ENCODE data around the gene GOSR1. TPM values are rescaled to one million over a fixed set of nuclear protein-coding genes. Genes with fewer than 3 reads are reported as not detected.
"Not testable (repeated sequence)": the region's sequence is repeated elsewhere in the genome, so short reads cannot be mapped to it uniquely, and the experiment has no call there.

The GOSR1 gene
- total RNA-seq, 1 donor from 2014 or later: 53.6 TPM

DNA sequence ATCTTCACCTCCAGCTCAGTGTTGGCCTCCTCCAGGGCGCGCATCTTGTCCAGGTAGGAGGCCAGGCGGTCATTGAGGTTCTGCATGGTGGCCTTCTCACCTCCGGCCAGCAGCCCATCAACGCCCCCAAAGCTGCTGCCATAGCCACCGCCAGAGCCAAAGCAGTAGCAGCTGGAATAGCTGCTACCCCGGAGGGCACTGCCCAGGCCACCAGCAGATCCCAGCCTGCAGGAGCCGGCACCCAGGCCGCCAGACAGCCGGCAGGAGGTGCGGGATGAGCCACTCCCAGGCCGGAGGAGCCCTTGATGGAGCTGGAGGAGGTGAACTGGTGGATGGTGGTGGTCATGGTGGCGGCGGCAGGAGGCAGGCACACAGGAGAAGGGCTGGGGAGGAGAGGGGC lies 94.2 kb downstream of the GOSR1 start:
- H3K4me1 Mint-ChIP-seq (ENCODE audit: low read depth); intact Hi-C loops (cut with micrococcal nuclease); H3K9me3 Mint-ChIP-seq; H3K27me3 Mint-ChIP-seq (ENCODE audit: low read depth); H3K27ac Mint-ChIP-seq; DNase-seq (ENCODE audit: low spot score); H3K4me3 Mint-ChIP-seq (ENCODE audit: low read depth); H3K36me3 Mint-ChIP-seq (ENCODE audit: low read depth): not testable (repeated sequence)

DNA sequence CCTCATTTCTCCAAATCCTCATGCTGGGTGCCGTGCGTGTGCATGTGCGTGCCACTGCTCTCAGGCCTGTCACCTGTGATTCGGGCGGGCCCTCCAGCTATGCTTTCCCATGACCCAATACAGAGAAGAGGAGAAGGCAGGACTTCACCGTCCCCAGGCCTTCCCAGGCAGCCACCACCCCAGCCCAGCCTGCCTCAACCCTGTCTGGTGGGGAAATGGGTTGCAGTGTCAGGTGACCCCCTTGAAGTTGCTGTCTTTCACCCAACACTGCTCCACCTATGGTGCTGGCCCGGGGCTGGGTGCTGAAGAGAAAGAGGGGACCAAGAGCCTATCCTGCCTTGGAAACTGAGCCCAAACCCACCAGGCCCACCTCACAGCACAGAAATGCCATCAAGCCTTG lies 94.7 kb downstream of the GOSR1 start:
- Mint-ChIP-seq H3K4me1 (ENCODE audit: low read depth) (no peaks in the 10 kb centered on the region), H3K9me3 (no peaks in the 10 kb centered on the region), H3K27ac (no peak overlapping the region), H3K36me3 (ENCODE audit: low read depth) (no peaks in the 10 kb centered on the region), H3K27me3 (ENCODE audit: low read depth) (no peaks in the 10 kb centered on the region), H3K4me3 (ENCODE audit: low read depth) (no peak overlapping the region)
- no peak for DNase-seq (ENCODE audit: low spot score)
- intact Hi-C loops (cut with micrococcal nuclease): no loop called here

DNA sequence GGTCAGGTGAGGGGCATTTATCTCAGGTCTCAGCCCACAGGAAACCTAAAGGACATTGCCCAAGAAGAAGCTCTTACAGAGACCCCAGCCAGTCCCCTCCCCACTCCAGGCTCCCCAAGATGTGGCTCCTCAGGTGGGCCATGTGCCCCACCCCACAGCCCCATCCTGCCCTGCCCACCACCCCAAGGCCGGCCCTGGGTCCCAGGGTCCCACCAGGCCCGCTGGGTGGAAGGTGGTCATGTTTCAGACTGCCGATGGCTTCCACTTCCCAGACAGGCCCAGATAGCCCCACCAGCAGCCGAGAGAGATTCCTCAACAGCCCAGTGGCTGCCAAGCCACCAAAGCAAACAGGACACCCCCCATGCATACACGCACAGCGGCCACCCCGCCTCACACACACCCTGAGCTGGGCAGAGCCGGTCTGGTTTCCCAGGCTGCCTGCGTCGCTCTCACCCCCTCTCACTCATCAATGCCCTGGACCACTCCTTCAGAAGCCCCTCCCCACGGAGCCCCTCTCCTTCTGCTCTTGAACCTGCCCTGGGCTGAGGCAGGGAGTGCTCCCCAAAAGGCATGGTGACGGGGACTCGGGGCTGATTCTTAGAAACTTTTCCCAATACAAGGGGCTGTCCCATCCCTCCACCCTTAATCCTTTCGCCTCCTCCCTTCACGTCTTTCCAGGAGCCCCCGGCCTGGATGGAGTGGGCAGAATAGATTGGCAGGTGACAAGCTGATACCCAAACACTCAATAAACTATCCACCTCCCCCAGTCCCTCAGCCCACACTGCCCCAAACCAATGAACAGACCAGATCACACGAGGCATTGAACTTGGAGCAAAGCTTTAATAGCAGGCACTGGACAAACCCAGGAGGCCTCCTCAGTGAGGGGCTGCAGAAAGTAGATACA lies 95.7 kb downstream of the GOSR1 start:
- H3K27ac Mint-ChIP-seq; H3K4me3 Mint-ChIP-seq (ENCODE audit: low read depth); H3K9me3 Mint-ChIP-seq; intact Hi-C loops (cut with micrococcal nuclease); H3K4me1 Mint-ChIP-seq (ENCODE audit: low read depth); H3K36me3 Mint-ChIP-seq (ENCODE audit: low read depth); H3K27me3 Mint-ChIP-seq (ENCODE audit: low read depth); DNase-seq (ENCODE audit: low spot score): not testable (repeated sequence)

DNA sequence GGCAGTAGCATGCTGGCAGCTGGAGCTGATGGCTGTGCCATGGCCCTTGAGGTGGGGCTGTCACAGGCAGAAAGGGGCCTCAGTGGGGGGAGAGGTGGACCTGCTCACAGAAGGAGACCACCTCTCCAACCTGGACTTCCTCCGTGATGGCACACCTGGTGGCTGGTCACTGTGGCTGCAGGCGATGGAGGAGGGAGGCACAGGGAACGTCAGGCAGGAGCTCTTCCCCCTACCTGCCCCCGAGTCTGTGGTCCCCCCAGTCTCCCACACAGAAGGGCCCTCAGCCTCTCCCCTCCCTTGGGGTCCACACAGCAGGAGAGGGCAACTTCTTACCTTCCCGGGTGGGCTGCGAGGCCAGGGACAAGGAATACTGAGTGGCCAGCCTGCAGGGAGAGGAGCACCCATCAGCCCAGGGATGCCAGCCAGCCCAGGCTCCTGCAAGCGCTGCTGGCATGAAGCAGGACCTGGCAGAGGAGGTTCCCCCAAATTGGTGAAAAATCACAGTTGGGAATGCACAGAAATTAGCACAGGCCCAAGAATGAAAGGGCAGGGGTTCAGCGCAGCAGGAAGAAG lies 96.5 kb downstream of the GOSR1 start:
- Mint-ChIP-seq H3K4me3 (ENCODE audit: low read depth) (no peak overlapping the region), H3K9me3 (no peaks in the 10 kb centered on the region), H3K36me3 (ENCODE audit: low read depth) (no peaks in the 10 kb centered on the region), H3K4me1 (ENCODE audit: low read depth) (no peaks in the 10 kb centered on the region), H3K27ac (no peak overlapping the region), H3K27me3 (ENCODE audit: low read depth) (no peaks in the 10 kb centered on the region)
- intact Hi-C loops (cut with micrococcal nuclease): no loop called here
- DNase-seq (ENCODE audit: low spot score): no peak

DNA sequence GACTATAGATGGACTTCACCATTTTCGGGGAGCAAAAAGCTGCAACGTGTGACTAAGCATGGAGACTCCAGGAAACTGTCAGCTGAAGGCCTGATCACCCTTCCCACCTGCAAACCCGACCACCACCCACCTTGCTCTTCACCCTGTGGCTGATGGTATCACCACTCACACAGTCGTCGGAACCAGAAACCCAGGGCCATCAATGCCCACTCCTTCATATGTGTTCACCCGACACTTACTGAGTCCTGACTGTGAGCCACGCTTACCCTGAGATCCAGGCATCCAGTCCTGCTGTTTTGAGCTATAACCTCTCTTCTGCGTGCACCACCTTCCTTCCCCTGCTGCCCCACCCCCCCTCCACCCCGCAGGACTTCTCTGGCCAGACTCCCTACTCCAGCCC lies 97.1 kb downstream of the GOSR1 start:
- H3K9me3 Mint-ChIP-seq; H3K27me3 Mint-ChIP-seq (ENCODE audit: low read depth); DNase-seq (ENCODE audit: low spot score); H3K4me1 Mint-ChIP-seq (ENCODE audit: low read depth); H3K36me3 Mint-ChIP-seq (ENCODE audit: low read depth); H3K27ac Mint-ChIP-seq; intact Hi-C loops (cut with micrococcal nuclease); H3K4me3 Mint-ChIP-seq (ENCODE audit: low read depth): not testable (repeated sequence)

GRCh38 chr17:30574806-30575205 lies 97.6 kb downstream of the GOSR1 start:
- H3K9me3 Mint-ChIP-seq; DNase-seq (ENCODE audit: low spot score); H3K4me3 Mint-ChIP-seq (ENCODE audit: low read depth); H3K27ac Mint-ChIP-seq; H3K27me3 Mint-ChIP-seq (ENCODE audit: low read depth); intact Hi-C loops (cut with micrococcal nuclease); H3K4me1 Mint-ChIP-seq (ENCODE audit: low read depth); H3K36me3 Mint-ChIP-seq (ENCODE audit: low read depth): not testable (repeated sequence)

GRCh38 chr17:30575648-30576325 lies 98.6 kb downstream of the GOSR1 start:
- not testable (repeated sequence) for H3K36me3 Mint-ChIP-seq (ENCODE audit: low read depth)

DNA sequence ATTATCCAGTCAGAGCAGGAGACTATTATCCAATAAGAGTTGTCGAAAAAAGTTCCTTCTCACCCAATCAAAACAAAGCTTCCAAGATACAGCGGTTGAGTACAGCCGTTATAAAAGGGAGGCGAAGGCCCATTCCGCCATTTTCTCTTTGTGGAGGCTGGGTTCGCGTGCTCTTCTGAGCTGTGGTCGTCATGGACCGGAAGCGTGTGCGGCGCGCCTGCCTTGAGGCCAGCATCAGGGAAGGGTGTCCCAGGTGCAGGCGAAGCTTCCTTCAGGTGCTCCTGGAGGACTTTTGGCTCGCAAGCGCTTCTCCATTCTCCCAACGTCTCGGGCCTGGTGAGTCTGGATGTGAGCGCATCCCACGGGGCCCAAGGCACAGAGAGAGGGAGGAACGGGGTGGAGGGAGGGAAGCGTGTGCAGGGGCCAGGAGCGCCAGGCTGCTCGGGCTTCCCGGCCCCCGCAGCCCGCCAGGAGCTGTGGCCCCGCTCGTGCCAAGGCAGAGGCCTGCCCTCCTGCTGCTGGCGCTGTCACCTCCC lies 99.2 kb downstream of the GOSR1 start:
- Mint-ChIP-seq H3K4me1 (ENCODE audit: low read depth) (no peaks in the 10 kb centered on the region), H3K36me3 (ENCODE audit: low read depth) (no peaks in the 10 kb centered on the region), H3K27me3 (ENCODE audit: low read depth) (peaks cover 2% of the 10 kb centered on the region), H3K4me3 (ENCODE audit: low read depth) (no peak overlapping the region), H3K9me3 (no peaks in the 10 kb centered on the region), H3K27ac (no peak overlapping the region)
- no peak for DNase-seq (ENCODE audit: low spot score)
- intact Hi-C loops (cut with micrococcal nuclease): no loop called here

More at GRCh38 chr17:30575648-30576325, 98.6 kb downstream of the GOSR1 start:
- H3K4me1 Mint-ChIP-seq (ENCODE audit: low read depth); H3K27ac Mint-ChIP-seq; DNase-seq (ENCODE audit: low spot score); intact Hi-C loops (cut with micrococcal nuclease); H3K9me3 Mint-ChIP-seq; H3K4me3 Mint-ChIP-seq (ENCODE audit: low read depth); H3K27me3 Mint-ChIP-seq (ENCODE audit: low read depth): not testable (repeated sequence)

Other genes with a start within 250 kb of the GOSR1 start
- gene SLC6A4, start 241.7 kb upstream of the GOSR1 start, total RNA-seq: 0.02 TPM in 1 of 2 replicates, not detected in the other
- gene BLMH, start 185.5 kb upstream of the GOSR1 start, total RNA-seq: 68.9 and 72.2 TPM in 2 replicates
- gene TMIGD1, start 143.4 kb upstream of the GOSR1 start, total RNA-seq: not detected in 2 replicates
- 26.0 and 31.5 TPM in 2 replicates for gene CPD, start 98.5 kb upstream of the GOSR1 start, total RNA-seq